Neutrophil (primary cell): ENCODE results near the gene RAB40AL.
"Not testable (repeated sequence)": the region's sequence is repeated elsewhere in the genome, so short reads cannot be mapped to it uniquely, and the experiment has no call there.

Experiments used
- H3K27ac ChIP-seq: fragments of 200-600 bp; sonication (generic); 2 replicates; pipeline ENCODE4 v1.5.1; 2016; ENCODE audit warnings: mild to moderate bottlenecking, moderate library complexity
- H3K27me3 ChIP-seq: fragments of 200-600 bp; sonication (generic); 2 replicates; pipeline ENCODE4 v1.6.0; 2016; ENCODE audit warnings: mild to moderate bottlenecking
- H3K36me3 ChIP-seq: fragments of 200-600 bp; sonication (generic); 2 replicates; pipeline ENCODE4 v1.5.1; 2017
- H3K4me1 ChIP-seq, 2 experiments: fragments of 200-600 bp in 1 of 2; sonication (generic) in 1 of 2; 1 replicate in 1 of 2; 2 replicates in 1 of 2; pipeline versions ENCODE4 v1.5.1 to v1.6.1; 2013 to 2016; ENCODE audit warnings: low read depth in 1 of 2, low read length in 1 of 2, mild to moderate bottlenecking in 1 of 2, moderate library complexity in 1 of 2; ENCODE audit not compliant: control insufficient read depth in 1 of 2, insufficient read depth in 1 of 2
- H3K4me3 ChIP-seq, 2 experiments: fragments of 200-600 bp in 1 of 2; sonication (generic) in 1 of 2; 1 replicate in 1 of 2; 2 replicates in 1 of 2; pipeline ENCODE4 v1.5.1; 2013 to 2016; ENCODE audit warnings: low read depth in 1 of 2, low read length in 1 of 2, mild to moderate bottlenecking in 1 of 2, moderate library complexity in 1 of 2
- H3K9me3 ChIP-seq: fragments of 200-600 bp; sonication (generic); 2 replicates; pipeline ENCODE4 v1.5.1; 2016
- TF ChIP-seq, protein P1 (sequence below): fragments of 200-600 bp; sonication (generic); IDR thresholded peaks from 2 replicates; pipeline ENCODE4 v1.5.1; 2016; ENCODE audit warnings: antibody characterized with exemption

Gene RAB40AL, protein sequence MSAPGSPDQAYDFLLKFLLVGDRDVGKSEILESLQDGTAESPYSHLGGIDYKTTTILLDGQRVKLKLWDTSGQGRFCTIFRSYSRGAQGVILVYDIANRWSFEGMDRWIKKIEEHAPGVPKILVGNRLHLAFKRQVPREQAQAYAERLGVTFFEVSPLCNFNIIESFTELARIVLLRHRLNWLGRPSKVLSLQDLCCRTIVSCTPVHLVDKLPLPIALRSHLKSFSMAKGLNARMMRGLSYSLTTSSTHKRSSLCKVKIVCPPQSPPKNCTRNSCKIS

DNA sequence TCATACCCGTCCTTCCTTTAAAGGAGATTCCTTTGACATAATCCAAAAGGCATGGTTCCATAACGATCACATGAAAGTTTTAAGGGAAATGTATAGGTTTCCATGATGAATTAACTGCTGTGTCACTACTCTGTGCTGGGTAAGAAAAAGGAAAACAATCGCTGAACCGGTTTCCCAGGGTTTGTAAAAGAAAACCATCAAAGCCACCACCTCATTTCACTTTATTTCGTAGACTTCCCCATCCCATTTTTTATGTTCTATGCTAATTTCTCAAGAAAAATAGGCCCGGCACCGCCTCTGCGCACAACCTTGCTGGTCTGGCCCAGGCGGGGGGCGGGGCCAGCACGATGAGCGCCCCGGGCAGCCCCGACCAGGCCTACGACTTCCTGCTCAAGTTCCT lies at the start of gene RAB40AL:
TSS of gene RAB40AL (plus strand) at position 301 of the 400 bp plus-strand sequence. CDS start at position 348, 47 bp downstream.
- H3K4me1 ChIP-seq, H3K36me3 ChIP-seq, H3K27ac ChIP-seq: not testable (repeated sequence)

GRCh38 chrX:102887687-102888086 lies 49.4 kb upstream of the RAB40AL start:
- TF ChIP-seq, protein P1, sequence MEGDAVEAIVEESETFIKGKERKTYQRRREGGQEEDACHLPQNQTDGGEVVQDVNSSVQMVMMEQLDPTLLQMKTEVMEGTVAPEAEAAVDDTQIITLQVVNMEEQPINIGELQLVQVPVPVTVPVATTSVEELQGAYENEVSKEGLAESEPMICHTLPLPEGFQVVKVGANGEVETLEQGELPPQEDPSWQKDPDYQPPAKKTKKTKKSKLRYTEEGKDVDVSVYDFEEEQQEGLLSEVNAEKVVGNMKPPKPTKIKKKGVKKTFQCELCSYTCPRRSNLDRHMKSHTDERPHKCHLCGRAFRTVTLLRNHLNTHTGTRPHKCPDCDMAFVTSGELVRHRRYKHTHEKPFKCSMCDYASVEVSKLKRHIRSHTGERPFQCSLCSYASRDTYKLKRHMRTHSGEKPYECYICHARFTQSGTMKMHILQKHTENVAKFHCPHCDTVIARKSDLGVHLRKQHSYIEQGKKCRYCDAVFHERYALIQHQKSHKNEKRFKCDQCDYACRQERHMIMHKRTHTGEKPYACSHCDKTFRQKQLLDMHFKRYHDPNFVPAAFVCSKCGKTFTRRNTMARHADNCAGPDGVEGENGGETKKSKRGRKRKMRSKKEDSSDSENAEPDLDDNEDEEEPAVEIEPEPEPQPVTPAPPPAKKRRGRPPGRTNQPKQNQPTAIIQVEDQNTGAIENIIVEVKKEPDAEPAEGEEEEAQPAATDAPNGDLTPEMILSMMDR, result no peak
- H3K27ac ChIP-seq, result no peak overlapping the region
- no peaks in the 10 kb centered on the region for H3K27me3 ChIP-seq
- no peaks in the 10 kb centered on the region for H3K36me3 ChIP-seq
- no peak overlapping the region for H3K4me3 ChIP-seq
- H3K4me1 ChIP-seq, result no peaks in the 10 kb centered on the region
- H3K9me3 ChIP-seq, result no peaks in the 10 kb centered on the region

More for the DNA sequence above, at the start of gene RAB40AL:
- not testable (repeated sequence) for H3K9me3 ChIP-seq, H3K4me3 ChIP-seq, H3K27me3 ChIP-seq

DNA sequence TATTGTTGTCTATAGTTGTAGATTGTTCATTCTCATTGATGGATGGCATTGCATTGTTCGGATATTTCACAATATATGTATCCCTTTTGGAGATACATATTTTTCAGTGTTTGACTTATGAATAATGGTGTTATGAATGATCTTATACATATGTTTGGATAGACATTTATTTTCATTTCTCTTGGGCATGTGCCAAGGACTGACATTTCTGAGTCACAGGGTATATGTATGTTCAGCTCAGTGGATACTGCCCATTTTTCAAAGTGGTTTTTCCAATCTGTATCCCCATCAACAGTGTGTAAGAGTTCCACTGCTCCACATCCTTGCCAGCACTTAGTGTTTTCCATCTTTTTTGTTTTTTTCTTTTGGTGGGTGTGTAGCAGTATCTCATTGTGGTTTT lies 45.0 kb upstream of the RAB40AL start:
- TF ChIP-seq, protein P1, result no peak
- H3K27me3 ChIP-seq, result no peaks in the 10 kb centered on the region
- no peaks in the 10 kb centered on the region for H3K36me3 ChIP-seq
- no peak overlapping the region for H3K27ac ChIP-seq
- no peak overlapping the region for H3K4me3 ChIP-seq
- no peaks in the 10 kb centered on the region for H3K4me1 ChIP-seq
- no peaks in the 10 kb centered on the region for H3K9me3 ChIP-seq

DNA sequence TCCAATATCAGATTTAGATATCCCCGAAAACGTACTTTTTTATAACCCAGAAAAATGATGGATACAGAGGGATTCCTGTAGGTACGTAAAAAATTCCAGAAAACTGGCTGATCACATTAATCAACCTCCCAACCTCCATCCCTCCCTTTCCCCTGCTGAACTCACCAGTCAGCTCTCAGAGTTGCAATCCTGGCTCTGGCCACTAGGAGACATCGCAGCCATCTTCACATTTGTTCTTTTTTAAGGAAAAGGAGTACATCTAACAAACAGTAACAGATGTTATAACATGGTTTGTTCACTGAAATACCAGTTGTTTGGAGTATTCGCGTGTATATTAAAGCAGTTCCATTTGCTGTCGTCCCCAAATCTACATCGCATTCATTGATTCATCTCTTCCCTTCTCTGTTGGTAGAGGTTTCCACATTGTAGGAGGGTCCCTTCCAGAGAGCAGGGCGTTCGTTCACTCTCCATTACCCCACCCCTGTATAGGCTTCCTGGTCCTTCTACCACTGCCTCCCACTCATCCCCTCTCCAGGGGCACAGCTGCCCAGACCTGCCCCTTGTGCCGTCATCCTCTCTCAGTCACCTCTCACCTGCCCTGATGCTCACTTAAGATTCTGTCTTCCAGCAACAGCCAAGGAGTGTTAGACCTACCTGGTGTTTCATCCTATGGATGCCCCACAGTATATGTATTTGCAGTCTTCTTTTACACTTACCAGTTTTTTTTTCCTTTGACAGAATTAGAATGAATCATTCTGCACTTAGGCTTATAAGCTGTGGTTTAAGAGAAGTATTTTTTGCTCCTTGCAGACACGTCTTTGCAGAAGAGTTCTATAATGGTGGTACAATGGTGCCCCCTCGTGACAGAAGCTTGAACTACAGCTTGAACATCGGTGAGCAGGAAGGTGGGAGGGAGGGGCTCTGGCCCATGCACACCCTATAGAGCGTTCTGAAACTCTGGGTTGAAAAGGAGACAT lies 36.8 kb upstream of the RAB40AL start:
- Histone ChIP-seq H3K9me3 (no peaks in the 10 kb centered on the region), H3K27me3 (no peaks in the 10 kb centered on the region), H3K4me3 (no peak overlapping the region), H3K36me3 (no peaks in the 10 kb centered on the region), H3K27ac (no peak overlapping the region), H3K4me1 (no peaks in the 10 kb centered on the region)
- TF ChIP-seq, protein P1, result peak; percentile 55

GRCh38 chrX:102902355-102902754 lies 34.7 kb upstream of the RAB40AL start:
- Histone ChIP-seq H3K27me3 (no peaks in the 10 kb centered on the region), H3K4me3 (no peak overlapping the region), H3K9me3 (no peaks in the 10 kb centered on the region), H3K4me1 (no peaks in the 10 kb centered on the region), H3K36me3 (no peaks in the 10 kb centered on the region), H3K27ac (no peak overlapping the region)
- TF ChIP-seq, protein P1, result no peak
